ENCODE results near the gene ADPRHL1. TPM values are rescaled to one million over a fixed set of nuclear protein-coding genes. Genes with fewer than 3 reads are reported as not detected.

Gene ADPRHL1
- total RNA-seq, 2 experiments from 2014 or later, result 0.10 to 0.57 TPM

DNA sequence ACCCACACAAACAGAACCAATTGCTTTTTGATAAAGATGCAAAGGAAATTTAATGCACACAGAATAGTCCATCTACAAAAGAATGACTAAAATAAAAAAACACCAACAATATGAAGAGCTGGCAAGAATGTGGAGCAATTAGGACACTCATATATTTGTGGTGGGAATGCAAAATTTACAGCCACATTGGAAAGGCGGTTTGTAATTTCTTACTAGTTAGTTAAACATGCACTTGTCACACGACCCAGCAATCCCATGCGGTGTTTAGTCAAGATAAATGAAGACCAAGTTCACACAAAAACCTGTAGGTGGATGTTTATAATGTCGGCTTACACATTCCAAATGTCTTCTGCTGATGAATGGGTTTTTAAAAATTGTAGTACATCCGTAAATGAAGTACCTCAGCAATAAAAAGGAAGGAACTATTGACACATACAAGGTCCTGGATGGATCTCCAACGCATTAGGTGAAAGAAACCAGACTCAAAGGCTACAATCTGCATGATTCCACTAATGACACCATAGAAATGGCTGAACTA is 94.6 kb downstream of the ADPRHL1 start:
- intact Hi-C loops (cut with micrococcal nuclease), result no loop called here
- Mint-ChIP-seq H3K27me3 (ENCODE audit: low read depth) (peaks cover 4% of the 10 kb centered on the region), H3K4me1 (ENCODE audit: low read depth) (peaks cover 2% of the 10 kb centered on the region), H3K27ac (no peak overlapping the region), H3K36me3 (ENCODE audit: low read depth) (no peaks in the 10 kb centered on the region), H3K4me3 (no peak overlapping the region), H3K9me3 (no peaks in the 10 kb centered on the region)
- no peak for DNase-seq
- CTCF ChIA-PET, result no interaction called here

GRCh38 chr13:113357529-113357928 is 95.8 kb downstream of the ADPRHL1 start:
- no peak for DNase-seq
- H3K4me1 Mint-ChIP-seq (ENCODE audit: low read depth), result no peaks in the 10 kb centered on the region
- no peak overlapping the region for H3K4me3 Mint-ChIP-seq
- no peaks in the 10 kb centered on the region for H3K36me3 Mint-ChIP-seq (ENCODE audit: low read depth)
- H3K27me3 Mint-ChIP-seq (ENCODE audit: low read depth), result peaks cover 3% of the 10 kb centered on the region
- CTCF ChIA-PET, result no interaction called here
- intact Hi-C loops (cut with micrococcal nuclease), result no loop called here
- H3K27ac Mint-ChIP-seq, result no peak overlapping the region
- no peaks in the 10 kb centered on the region for H3K9me3 Mint-ChIP-seq

- intact Hi-C loops (cut with micrococcal nuclease), result no loop called here
- H3K4me3 Mint-ChIP-seq, result no peak overlapping the region
- no peaks in the 10 kb centered on the region for H3K36me3 Mint-ChIP-seq (ENCODE audit: low read depth)
Measured at GRCh38 chr13:113356596-113356995, 96.7 kb downstream of the ADPRHL1 start.

DNA sequence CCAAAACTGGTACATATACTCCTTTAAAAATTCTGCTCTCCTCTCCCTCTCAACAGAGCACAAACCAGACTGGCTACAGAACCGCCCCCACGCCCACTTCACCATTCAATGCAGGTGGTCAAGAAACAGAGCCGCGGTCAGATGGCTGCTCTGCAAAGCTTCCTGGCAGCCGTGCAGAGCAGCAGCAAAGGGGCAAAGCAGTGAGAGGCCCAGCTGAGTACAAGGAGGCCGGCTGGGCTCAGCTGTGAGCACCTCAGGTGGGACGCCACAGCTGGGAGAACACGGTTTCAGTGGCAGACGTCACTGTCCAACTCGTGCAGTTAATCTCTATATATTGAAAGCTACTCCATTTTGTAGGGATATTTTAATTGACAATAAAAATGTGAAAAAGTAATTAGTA is 97.7 kb downstream of the ADPRHL1 start:
- CTCF ChIA-PET, result no interaction called here
- Mint-ChIP-seq H3K27ac (no peak overlapping the region), H3K36me3 (ENCODE audit: low read depth) (no peaks in the 10 kb centered on the region), H3K4me3 (no peak overlapping the region), H3K4me1 (ENCODE audit: low read depth) (no peaks in the 10 kb centered on the region), H3K27me3 (ENCODE audit: low read depth) (peaks cover 2% of the 10 kb centered on the region), H3K9me3 (no peaks in the 10 kb centered on the region)
- intact Hi-C loops (cut with micrococcal nuclease), result no loop called here
- no peak for DNase-seq

More at GRCh38 chr13:113356596-113356995, 96.7 kb downstream of the ADPRHL1 start:
- no peaks in the 10 kb centered on the region for H3K9me3 Mint-ChIP-seq
- peaks cover 2% of the 10 kb centered on the region for H3K27me3 Mint-ChIP-seq (ENCODE audit: low read depth)
- DNase-seq, result no peak
- CTCF ChIA-PET, result no interaction called here
- no peak overlapping the region for H3K27ac Mint-ChIP-seq
- H3K4me1 Mint-ChIP-seq (ENCODE audit: low read depth), result no peaks in the 10 kb centered on the region

- Mint-ChIP-seq H3K4me1 (ENCODE audit: low read depth) (no peaks in the 10 kb centered on the region), H3K27me3 (ENCODE audit: low read depth) (peaks cover 2% of the 10 kb centered on the region), H3K9me3 (no peaks in the 10 kb centered on the region), H3K36me3 (ENCODE audit: low read depth) (no peaks in the 10 kb centered on the region), H3K27ac (no peak overlapping the region), H3K4me3 (no peak overlapping the region)
- DNase-seq, result no peak
- CTCF ChIA-PET, result no interaction called here
- intact Hi-C loops (cut with micrococcal nuclease), result no loop called here
Measured at GRCh38 chr13:113354831-113355610, 98.3 kb downstream of the ADPRHL1 start.

GRCh38 chr13:113353254-113353653 is 100.0 kb downstream of the ADPRHL1 start:
- Mint-ChIP-seq H3K27me3 (ENCODE audit: low read depth) (peaks cover 2% of the 10 kb centered on the region), H3K9me3 (no peaks in the 10 kb centered on the region), H3K36me3 (ENCODE audit: low read depth) (no peaks in the 10 kb centered on the region), H3K27ac (no peak overlapping the region), H3K4me3 (no peak overlapping the region), H3K4me1 (ENCODE audit: low read depth) (no peaks in the 10 kb centered on the region)
- DNase-seq, result no peak
- intact Hi-C loops (cut with micrococcal nuclease), result no loop called here
- CTCF ChIA-PET, result interaction anchor here (0.7 kb wide), 1 partner anchor 39 kb away, joined by 4 read pairs; no protein-coding TSS in a partner anchor

DNA sequence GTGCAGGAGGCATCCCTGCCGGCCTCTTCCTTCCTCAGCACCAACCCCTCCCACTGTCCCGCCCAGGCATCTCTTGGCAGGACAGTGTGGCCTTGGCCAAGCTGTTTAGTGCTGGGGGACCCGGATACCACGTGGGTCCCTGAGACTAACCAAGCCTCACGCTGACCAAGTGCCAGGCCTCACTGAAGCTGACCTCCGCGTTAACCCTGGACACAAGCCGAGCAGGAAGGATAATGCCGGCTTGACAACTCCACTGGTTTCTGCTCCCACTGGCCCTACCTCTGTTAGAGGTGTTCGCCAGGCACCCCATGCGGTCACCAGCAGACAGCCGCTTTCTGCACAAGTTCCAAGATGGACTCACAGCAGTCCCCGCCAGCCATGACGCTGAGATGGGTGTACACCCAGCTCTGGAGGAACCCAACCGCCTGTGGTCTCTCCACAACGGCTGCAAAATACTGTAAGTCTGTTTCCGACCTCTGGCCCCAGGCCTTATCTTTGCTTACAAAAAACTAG is 101.7 kb downstream of the ADPRHL1 start:
- H3K4me3 Mint-ChIP-seq, result no peak overlapping the region
- CTCF ChIA-PET, result no interaction called here
- H3K27me3 Mint-ChIP-seq (ENCODE audit: low read depth), result peaks cover 2% of the 10 kb centered on the region
- intact Hi-C loops (cut with micrococcal nuclease), result no loop called here
- DNase-seq, result no peak
- H3K27ac Mint-ChIP-seq, result no peak overlapping the region
- no peaks in the 10 kb centered on the region for H3K9me3 Mint-ChIP-seq
- H3K36me3 Mint-ChIP-seq (ENCODE audit: low read depth), result no peaks in the 10 kb centered on the region
- H3K4me1 Mint-ChIP-seq (ENCODE audit: low read depth), result no peaks in the 10 kb centered on the region

DNA sequence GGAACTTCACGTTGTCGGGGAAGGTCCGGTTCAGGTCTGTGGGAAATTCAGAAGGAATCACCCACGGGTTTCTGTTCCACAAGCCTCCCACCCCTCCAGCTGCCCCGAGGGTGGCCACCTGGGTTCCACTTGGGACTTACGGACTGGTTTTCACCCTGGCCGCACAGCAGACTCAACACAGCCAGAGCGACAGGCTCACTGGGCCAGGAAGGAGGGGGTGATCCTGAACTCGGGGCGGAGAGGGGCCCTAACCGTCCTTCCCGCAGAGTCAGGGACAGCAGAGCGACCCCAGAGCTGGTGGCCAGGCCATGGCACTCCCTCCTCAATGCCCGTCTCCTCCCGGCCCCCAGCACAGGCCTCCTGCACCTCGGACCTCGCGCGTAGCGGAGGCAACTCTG is 102.4 kb downstream of the ADPRHL1 start:
- Mint-ChIP-seq H3K4me3 (no peak overlapping the region), H3K9me3 (no peaks in the 10 kb centered on the region), H3K4me1 (ENCODE audit: low read depth) (no peaks in the 10 kb centered on the region), H3K36me3 (ENCODE audit: low read depth) (no peaks in the 10 kb centered on the region), H3K27ac (no peak overlapping the region), H3K27me3 (ENCODE audit: low read depth) (peaks cover 2% of the 10 kb centered on the region)
- CTCF ChIA-PET, result no interaction called here
- DNase-seq, result no peak
- intact Hi-C loops (cut with micrococcal nuclease), result no loop called here

GRCh38 chr13:113350065-113350937 is 103.0 kb downstream of the ADPRHL1 start:
- CTCF ChIA-PET, result no interaction called here
- Mint-ChIP-seq H3K4me1 (ENCODE audit: low read depth) (no peaks in the 10 kb centered on the region), H3K36me3 (ENCODE audit: low read depth) (peaks cover 4% of the 10 kb centered on the region), H3K27ac (no peak overlapping the region), H3K4me3 (no peak overlapping the region), H3K9me3 (peaks cover 5% of the 10 kb centered on the region), H3K27me3 (ENCODE audit: low read depth) (peaks cover 2% of the 10 kb centered on the region)
- intact Hi-C loops (cut with micrococcal nuclease), result no loop called here
- no peak for DNase-seq

Other genes with a start within 250 kb of the ADPRHL1 start
- gene PCID2, start 244.8 kb downstream of the ADPRHL1 start, total RNA-seq, result 10 to 100 TPM; 63.5 to 67.1 TPM
- gene CUL4A, start 243.9 kb downstream of the ADPRHL1 start, total RNA-seq, result 10 to 100 TPM; 58.9 to 59.4 TPM
- 10 to 100 TPM; 33.5 to 33.7 TPM for gene LAMP1, start 156.2 kb downstream of the ADPRHL1 start, total RNA-seq
- under 1 TPM; 0.44 to 0.45 TPM for gene GRTP1, start 89.4 kb downstream of the ADPRHL1 start, total RNA-seq
- gene DCUN1D2, start 37.2 kb upstream of the ADPRHL1 start, total RNA-seq, result 10 to 100 TPM; 14.3 to 14.7 TPM
- 100 to 1,000 TPM; 157 to 161 TPM for gene TFDP1, start 131.3 kb upstream of the ADPRHL1 start, total RNA-seq
- not detected for gene ATP4B, start 204.7 kb upstream of the ADPRHL1 start, total RNA-seq
- under 1 TPM in 1 of 2 experiments, not detected in 1; 0.10 TPM for gene GRK1, start 213.7 kb upstream of the ADPRHL1 start, total RNA-seq